Suprapubic skin (tissue), 4 donors: ENCODE measurements around the gene FAM32A.

Experiments
- EP300 ChIP-seq: sonication (generic); formaldehyde crosslinking; IDR thresholded peaks from one replicate; pipeline ENCODE4 v1.6.1; 2017; ENCODE audit warnings: antibody characterized with exemption
- POLR2A ChIP-seq, 2 donors: fragments of 450-650 bp; IDR thresholded peaks; one replicate each; pipeline ENCODE4 v1.6.1; 2017; ENCODE audit warnings: antibody characterized with exemption in 2 of 2, mild to moderate bottlenecking in 2 of 2, moderate library complexity in 2 of 2
- POLR2AphosphoS5 ChIP-seq, 3 donors: sonication (generic); formaldehyde crosslinking; IDR thresholded peaks; one replicate each; pipeline ENCODE4 v1.6.1; 2017; ENCODE audit warnings: antibody characterized with exemption in 3 of 3
- TF ChIP-seq, protein P1 (sequence below), 2 donors: fragments of 200-600 bp in 1 of 2; fragments of 450-650 bp in 1 of 2; sonication (generic) in 1 of 2; IDR thresholded peaks; one replicate each; pipeline ENCODE4 v1.5.1; 2016 to 2019; ENCODE audit warnings: antibody characterized with exemption in 2 of 2, mild to moderate bottlenecking in 1 of 2, moderate library complexity in 1 of 2

DNA sequence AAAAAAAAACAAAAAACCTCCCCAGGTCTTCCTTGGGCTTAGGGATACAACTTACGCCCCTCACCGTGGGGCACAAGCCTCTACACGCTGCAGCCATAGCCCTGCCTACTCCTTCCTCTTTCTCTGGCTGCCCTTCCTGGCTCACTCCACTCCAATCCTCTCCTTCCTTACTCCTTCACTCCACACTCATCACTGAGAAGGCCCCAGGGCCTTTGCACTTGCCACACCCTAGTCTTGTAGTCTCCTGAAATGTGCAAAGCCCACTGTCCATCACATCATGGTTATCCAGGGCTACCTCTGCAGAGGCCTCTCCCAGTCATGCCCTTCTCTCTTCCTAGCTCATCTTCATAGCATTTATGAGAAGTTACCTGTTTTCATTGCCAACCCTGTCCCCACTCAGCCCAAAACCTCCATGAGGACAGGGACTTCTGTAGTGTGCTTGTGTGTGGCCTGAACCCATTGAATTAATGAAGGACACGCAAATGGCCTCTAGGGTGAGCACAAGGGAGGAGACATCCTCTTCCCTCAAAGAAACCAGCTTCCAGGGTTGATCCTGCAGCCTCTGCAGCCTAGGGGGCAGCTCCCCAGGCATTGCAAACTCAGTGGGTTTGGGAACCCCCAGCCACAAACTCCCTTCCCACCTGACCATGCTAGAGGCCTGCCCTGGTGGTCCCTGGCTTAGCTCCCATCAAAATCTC is 49.6 kb upstream of the FAM32A start:
- TF ChIP-seq, protein P1, sequence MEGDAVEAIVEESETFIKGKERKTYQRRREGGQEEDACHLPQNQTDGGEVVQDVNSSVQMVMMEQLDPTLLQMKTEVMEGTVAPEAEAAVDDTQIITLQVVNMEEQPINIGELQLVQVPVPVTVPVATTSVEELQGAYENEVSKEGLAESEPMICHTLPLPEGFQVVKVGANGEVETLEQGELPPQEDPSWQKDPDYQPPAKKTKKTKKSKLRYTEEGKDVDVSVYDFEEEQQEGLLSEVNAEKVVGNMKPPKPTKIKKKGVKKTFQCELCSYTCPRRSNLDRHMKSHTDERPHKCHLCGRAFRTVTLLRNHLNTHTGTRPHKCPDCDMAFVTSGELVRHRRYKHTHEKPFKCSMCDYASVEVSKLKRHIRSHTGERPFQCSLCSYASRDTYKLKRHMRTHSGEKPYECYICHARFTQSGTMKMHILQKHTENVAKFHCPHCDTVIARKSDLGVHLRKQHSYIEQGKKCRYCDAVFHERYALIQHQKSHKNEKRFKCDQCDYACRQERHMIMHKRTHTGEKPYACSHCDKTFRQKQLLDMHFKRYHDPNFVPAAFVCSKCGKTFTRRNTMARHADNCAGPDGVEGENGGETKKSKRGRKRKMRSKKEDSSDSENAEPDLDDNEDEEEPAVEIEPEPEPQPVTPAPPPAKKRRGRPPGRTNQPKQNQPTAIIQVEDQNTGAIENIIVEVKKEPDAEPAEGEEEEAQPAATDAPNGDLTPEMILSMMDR (IDR thresholded peaks at IDR 0.05) = no peak
- no peak for TF ChIP-seq POLR2A (IDR thresholded peaks at IDR 0.05)
- no peak for TF ChIP-seq POLR2AphosphoS5 (IDR thresholded peaks at IDR 0.05)
- no peak for TF ChIP-seq EP300
